MM.1S (cell line): ENCODE results near the gene DIP2B.

Experiments
- DNase-seq: peaks from one replicate; pipeline ENCODE4 v3.0.0-alpha.2; 2015
- H2AFZ ChIP-seq: fragments of 300-600 bp; sonication (generic); 2 replicates; pipeline ENCODE4 v1.6.0; 2016; ENCODE audit warnings: antibody characterized with exemption, low read length
- H3F3A ChIP-seq: fragments of 300-600 bp; sonication (generic); 2 replicates; pipeline ENCODE4 v1.6.1; 2016; ENCODE audit warnings: mild to moderate bottlenecking, antibody characterized with exemption, low read length, moderate library complexity, mixed read lengths; ENCODE audit not compliant: insufficient read depth
- H3K27ac ChIP-seq: fragments of 300-600 bp; sonication (generic); 2 replicates; pipeline ENCODE4 v1.5.1; 2016; ENCODE audit warnings: mild to moderate bottlenecking, low read length
- H3K27me3 ChIP-seq: fragments of 300-600 bp; sonication (generic); replicated peaks from 2 replicates; pipeline ENCODE4 v1.6.0; 2016; ENCODE audit warnings: low read length; ENCODE audit not compliant: insufficient read depth
- H3K36me3 ChIP-seq: fragments of 300-600 bp; sonication (generic); replicated peaks from 2 replicates; pipeline ENCODE4 v1.6.1; 2016; ENCODE audit warnings: mild to moderate bottlenecking, low read length, mixed read lengths; ENCODE audit not compliant: insufficient read depth
- H3K4me1 ChIP-seq: fragments of 300-600 bp; sonication (generic); 2 replicates; pipeline ENCODE4 v1.6.1; 2016; ENCODE audit warnings: low read length, mixed read lengths
- H3K4me2 ChIP-seq: fragments of 300-600 bp; sonication (generic); 2 replicates; pipeline ENCODE4 v1.6.0; 2016; ENCODE audit warnings: low read depth, low read length
- H3K4me3 ChIP-seq: fragments of 300-600 bp; sonication (generic); 2 replicates; pipeline ENCODE4 v1.5.1; 2016; ENCODE audit warnings: low read length, mixed read lengths
- H3K79me2 ChIP-seq: fragments of 300-600 bp; sonication (generic); 2 replicates; pipeline ENCODE4 v1.6.1; 2016; ENCODE audit warnings: mixed run types, low read length, mixed read lengths
- H3K9ac ChIP-seq: fragments of 300-600 bp; sonication (generic); 2 replicates; pipeline ENCODE4 v1.6.1; 2016; ENCODE audit warnings: low read length, mixed read lengths
- H3K9me2 ChIP-seq: fragments of 300-600 bp; sonication (generic); replicated peaks from 2 replicates; pipeline ENCODE4 v1.6.1; 2016; ENCODE audit warnings: mild to moderate bottlenecking, low read length, mixed read lengths; ENCODE audit not compliant: insufficient read depth
- H3K9me3 ChIP-seq: fragments of 300-600 bp; sonication (generic); replicated peaks from 2 replicates; pipeline ENCODE4 v1.6.1; 2016; ENCODE audit warnings: mild to moderate bottlenecking, low read length, mixed read lengths; ENCODE audit not compliant: insufficient read depth
- H4K20me1 ChIP-seq: fragments of 300-600 bp; sonication (generic); 2 replicates; pipeline ENCODE4 v1.6.1; 2016; ENCODE audit warnings: mild to moderate bottlenecking, low read length, moderate library complexity, mixed read lengths; ENCODE audit not compliant: insufficient read depth
- CTCF ChIP-seq: fragments of 300-600 bp; sonication (generic); IDR thresholded peaks from 2 replicates; pipeline ENCODE4 v1.5.1; 2016; ENCODE audit warnings: antibody characterized with exemption, low read length, mixed read lengths
- EZH2 ChIP-seq: fragments of 300-600 bp; sonication (generic); optimal IDR thresholded peaks from 2 replicates; pipeline ENCODE3; 2017; ENCODE audit warnings: low read depth, mild to moderate bottlenecking, antibody characterized with exemption, low read length, mixed read lengths
- EZH2phosphoT487 ChIP-seq: fragments of 300-600 bp; sonication (generic); IDR thresholded peaks from 2 replicates; pipeline ENCODE4 v1.6.1; 2018; ENCODE audit warnings: antibody characterized with exemption, low read length

DIP2B gene

DNA sequence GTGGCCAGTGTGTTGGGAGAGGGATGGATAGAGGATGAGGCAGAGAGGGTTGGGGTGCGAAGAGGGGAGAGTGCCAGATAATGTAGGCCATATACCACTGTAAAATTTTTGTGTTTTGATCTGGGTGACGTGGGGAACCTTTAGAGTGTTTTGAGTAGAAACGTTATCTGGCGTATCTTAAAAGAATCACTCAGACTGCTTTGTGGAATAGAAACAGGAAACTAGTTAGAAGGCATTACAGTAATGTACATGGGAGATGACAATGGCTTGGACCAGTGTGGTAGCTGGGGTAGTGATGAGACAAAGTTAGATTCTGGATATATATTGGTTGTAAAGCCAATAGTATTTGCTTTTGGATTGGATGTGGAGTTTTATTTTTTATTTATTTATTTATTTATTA lies 279.7 kb downstream of the DIP2B start:
- no peaks in the 10 kb centered on the region for H3F3A ChIP-seq
- no peak overlapping the region for H3K4me3 ChIP-seq
- no peaks in the 10 kb centered on the region for H3K27me3 ChIP-seq
- no peaks in the 10 kb centered on the region for H3K9me3 ChIP-seq
- H4K20me1 ChIP-seq, result no peaks in the 10 kb centered on the region
- no peak for DNase-seq
- H3K9ac ChIP-seq, result no peak overlapping the region
- H3K4me2 ChIP-seq, result no peak overlapping the region
- H3K9me2 ChIP-seq, result no peaks in the 10 kb centered on the region
- H3K27ac ChIP-seq, result no peak overlapping the region
- H3K4me1 ChIP-seq, result no peaks in the 10 kb centered on the region
- peaks cover 26% of the 10 kb centered on the region for H3K79me2 ChIP-seq
- no peak overlapping the region for H2AFZ ChIP-seq
- TF ChIP-seq EZH2, result no peak
- TF ChIP-seq CTCF, result no peak
- no peak for TF ChIP-seq EZH2phosphoT487
- H3K36me3 ChIP-seq, result no peaks in the 10 kb centered on the region; the same call in 1 of the 2 replicates

- H3K9me2 ChIP-seq, result no peaks in the 10 kb centered on the region
- no peak overlapping the region for H2AFZ ChIP-seq
- H3K36me3 ChIP-seq, result no peaks in the 10 kb centered on the region; the same call in 1 of the 2 replicates
- H4K20me1 ChIP-seq, result no peaks in the 10 kb centered on the region
- TF ChIP-seq CTCF (no peak), EZH2phosphoT487 (no peak), EZH2 (no peak)
- no peak overlapping the region for H3K4me2 ChIP-seq
- no peaks in the 10 kb centered on the region for H3K27me3 ChIP-seq
- H3K9me3 ChIP-seq, result no peaks in the 10 kb centered on the region
- no peak overlapping the region for H3K9ac ChIP-seq
- no peak overlapping the region for H3K27ac ChIP-seq
- no peaks in the 10 kb centered on the region for H3K4me1 ChIP-seq
- H3K4me3 ChIP-seq, result no peak overlapping the region
- no peak for DNase-seq
- H3K79me2 ChIP-seq, result peaks cover 32% of the 10 kb centered on the region
- H3F3A ChIP-seq, result no peaks in the 10 kb centered on the region
Measured at GRCh38 chr12:50785406-50786001, 280.7 kb downstream of the DIP2B start.

DNA sequence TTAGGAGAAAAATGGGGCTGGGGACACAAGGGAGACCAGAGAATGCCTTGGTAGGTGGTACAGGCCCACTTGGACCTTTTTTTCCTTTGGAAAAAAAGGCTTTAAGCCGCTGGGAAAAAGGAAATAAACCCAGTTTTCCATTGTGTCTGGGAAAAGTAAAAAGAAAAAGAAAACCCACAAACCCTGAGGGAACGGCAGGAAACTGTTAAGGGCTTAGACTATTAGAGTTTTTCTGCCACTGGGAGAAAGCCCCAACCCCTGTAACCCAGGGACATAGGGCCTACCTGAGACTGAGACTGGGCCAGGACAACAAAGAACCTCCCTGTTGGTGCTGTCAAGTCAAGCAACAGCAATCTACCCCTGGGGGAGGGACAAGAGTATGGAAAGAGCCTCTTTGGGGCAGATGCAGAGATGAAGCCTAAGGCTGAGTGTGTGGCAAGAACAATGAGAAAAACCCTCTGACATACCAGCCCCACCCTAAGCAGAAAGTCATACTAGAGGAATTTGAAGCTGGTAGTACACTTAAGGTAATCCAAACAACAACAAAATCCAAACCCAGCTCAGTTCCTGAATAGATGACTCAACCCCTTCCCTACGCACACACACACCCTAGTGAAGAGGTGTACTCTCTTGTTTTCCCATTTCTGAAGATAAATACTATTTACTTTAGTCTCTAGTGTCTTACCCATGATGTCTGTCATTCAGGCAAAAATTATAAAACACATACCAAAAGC lies 281.9 kb downstream of the DIP2B start:
- H3K27ac ChIP-seq, result no peak overlapping the region
- H2AFZ ChIP-seq, result no peak overlapping the region
- no peak for DNase-seq
- TF ChIP-seq EZH2, result no peak
- no peak for TF ChIP-seq CTCF
- no peaks in the 10 kb centered on the region for H3K36me3 ChIP-seq
- H3K79me2 ChIP-seq, result peaks cover 32% of the 10 kb centered on the region
- no peaks in the 10 kb centered on the region for H3K27me3 ChIP-seq
- no peaks in the 10 kb centered on the region for H3K9me2 ChIP-seq
- H4K20me1 ChIP-seq, result no peaks in the 10 kb centered on the region
- H3K9me3 ChIP-seq, result no peaks in the 10 kb centered on the region
- no peak overlapping the region for H3K9ac ChIP-seq
- H3F3A ChIP-seq, result no peaks in the 10 kb centered on the region
- H3K4me2 ChIP-seq, result no peak overlapping the region
- no peaks in the 10 kb centered on the region for H3K4me1 ChIP-seq
- no peak overlapping the region for H3K4me3 ChIP-seq
